ENCODE data around the gene ALPK1.
"Not testable (repeated sequence)": the region's sequence is repeated elsewhere in the genome, so short reads cannot be mapped to it uniquely, and the experiment has no call there.

The ALPK1 gene

GRCh38 chr4:112381996-112382692, 85.0 kb downstream of the ALPK1 start:
- DNase-seq, result no peak

DNA sequence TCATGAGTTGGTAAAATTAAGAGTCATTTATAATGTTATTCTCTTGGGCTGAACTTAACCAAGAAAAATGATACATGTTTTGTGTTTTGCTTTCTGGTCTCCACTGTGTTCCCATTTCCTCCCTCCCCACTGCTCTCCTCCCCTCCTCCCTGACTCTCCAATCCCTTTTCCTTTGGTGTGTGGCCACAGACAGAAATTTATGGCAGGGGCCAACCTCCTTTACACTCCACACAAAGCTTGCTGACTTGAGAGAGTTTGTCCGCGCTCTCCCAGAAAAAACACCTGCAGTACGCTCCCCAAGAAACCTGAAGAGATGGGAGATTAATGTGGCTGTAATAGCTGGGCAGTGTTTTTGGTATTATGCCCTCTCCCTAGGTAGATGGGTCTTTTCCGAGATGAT, 88.9 kb downstream of the ALPK1 start:
- DNase-seq, result no peak

GRCh38 chr4:112402098-112402497, 104.9 kb downstream of the ALPK1 start:
- DNase-seq, result no peak

- no peak for DNase-seq
Observed at GRCh38 chr4:112403101-112403945, 106.2 kb downstream of the ALPK1 start.

- no peak for DNase-seq
Observed at GRCh38 chr4:112410364-112410763, 113.2 kb downstream of the ALPK1 start.

- no peak for DNase-seq
Observed at GRCh38 chr4:112410804-112411203, 113.6 kb downstream of the ALPK1 start.

DNA sequence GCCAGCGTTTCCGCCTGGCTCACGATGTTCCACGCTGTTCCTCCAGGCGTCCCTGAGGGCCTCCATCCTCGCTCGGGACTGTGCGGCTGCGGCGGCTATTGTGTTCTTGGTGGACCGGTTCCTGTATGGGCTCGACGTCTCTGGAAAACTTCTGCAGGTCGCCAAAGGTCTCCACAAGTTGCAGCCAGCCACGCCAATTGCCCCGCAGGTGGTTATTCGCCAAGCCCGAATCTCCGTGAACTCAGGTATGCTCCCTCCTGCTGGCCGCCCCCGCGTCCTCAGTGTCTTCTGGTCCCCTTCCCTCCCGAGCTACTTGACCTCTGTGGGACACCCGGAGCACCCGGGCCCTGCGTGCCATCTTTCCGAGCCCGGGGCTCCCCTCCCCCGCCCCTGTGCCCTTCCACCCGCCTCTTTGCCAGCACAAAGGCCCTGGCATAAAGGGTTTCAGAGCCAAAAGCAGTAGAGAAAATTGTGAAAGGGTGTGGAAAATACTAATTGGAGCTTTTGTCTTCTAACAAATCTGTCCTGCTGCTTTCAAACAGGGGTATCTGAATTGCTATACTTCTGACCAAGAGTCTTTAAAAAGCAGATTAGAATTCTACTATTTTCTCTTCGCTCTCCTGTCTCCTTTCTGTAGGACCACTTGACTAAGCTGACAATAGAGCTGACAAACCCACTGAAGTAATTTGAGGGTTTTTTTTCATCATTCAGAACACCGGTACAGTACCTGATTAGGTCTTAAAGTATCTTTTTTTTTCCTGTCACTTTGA, 114.8 kb downstream of the ALPK1 start:
- no peak for DNase-seq

DNA sequence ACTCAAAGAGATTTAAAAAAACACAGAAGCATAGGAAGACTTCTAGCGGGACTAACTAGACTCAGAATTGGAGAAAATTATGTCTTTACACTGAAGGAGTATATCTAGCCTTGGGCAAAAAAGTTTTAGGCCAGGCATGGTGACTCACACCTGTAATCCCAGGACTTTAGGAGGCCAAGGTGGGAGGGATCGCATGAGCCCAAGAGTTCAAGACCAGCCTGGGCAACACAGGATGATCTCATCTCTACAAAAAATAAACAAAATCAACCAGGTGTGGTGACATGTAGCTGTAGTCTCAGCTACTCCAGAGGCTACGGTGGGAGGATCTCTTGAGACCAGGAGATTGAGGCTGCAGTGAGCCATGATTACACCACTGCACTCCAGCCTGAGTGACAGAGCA, 119.3 kb downstream of the ALPK1 start:
- no peak for DNase-seq

- no peak for DNase-seq
Observed at GRCh38 chr4:112418092-112418491, 120.9 kb downstream of the ALPK1 start.

DNA sequence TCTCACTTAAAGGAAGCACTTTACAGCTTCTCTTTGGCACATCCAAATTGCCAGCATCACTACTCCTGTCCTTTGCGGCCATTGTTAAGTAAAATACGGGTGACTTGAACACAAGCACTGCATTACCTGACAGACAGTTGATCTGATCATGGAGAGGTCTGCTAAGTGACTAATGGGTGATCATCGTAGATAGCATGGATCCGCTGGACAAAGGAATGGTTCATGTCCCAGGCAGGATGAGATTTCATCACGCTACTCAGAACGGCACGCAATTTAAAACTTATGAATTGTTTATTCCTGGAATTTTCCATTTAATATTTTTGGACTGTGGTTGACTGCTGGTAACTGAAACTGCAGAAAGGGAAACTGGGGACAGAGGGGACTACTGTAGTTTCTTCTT, 124.7 kb downstream of the ALPK1 start:
- DNase-seq, result no peak

DNA sequence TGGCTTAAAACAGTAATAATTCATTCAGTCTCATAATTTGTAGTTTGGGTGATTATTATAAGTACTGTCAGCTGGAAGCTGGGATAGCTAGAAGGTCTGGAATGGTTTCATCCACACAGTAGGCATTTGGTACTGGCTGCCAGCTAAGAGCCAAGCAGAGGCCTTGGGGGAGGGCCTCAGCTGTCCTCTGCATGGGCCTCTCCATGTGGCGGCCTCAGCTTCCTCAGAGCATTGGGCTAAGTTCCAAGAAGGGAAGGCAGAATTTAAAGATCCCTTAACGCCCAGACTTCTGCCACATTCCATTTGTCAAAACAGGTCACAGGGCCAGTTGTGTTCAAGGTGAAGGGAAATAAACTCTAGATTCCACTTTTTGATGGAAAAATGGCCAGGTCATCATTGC, 125.5 kb downstream of the ALPK1 start:
- no peak for DNase-seq

DNA sequence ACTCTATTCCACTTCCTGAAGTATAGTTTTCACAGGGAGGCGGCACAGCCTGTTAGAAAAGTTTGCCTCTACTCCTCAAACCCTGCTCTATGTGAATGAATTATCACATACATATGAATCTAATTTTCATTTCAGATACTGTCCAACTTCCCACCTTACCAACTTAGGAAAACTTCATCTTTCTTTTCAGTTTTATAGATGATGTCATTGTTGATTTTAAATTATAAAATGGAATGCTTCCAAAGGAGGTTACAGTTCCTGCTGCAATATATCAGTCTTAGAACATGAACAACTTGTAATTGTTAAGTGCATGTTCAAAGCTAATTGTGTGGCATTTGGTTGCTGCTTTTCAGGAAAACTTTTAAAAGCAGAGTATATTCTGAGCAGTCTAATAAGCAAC, 126.4 kb downstream of the ALPK1 start:
- no peak for DNase-seq

- no peak for DNase-seq
Observed at GRCh38 chr4:112425823-112426222, 128.7 kb downstream of the ALPK1 start.

DNA sequence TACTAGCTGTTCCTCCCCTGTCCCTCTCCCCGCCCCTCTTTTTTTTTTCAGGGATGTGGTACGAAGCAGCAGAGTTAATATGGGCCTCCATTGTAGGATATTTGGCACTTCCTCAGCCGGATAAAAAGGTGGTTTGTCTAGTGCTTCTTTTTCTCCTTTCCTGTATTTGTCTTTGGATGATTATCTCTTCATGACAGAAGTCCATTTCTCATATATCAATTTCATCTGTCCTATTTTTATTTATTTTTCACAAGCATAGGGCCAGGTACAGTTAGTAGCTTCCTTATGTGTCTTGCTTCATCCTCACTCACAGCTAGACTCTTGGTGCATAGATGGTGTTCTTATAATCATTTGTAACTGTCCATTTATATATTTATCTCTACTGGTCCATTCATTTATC, 129.2 kb downstream of the ALPK1 start:
- DNase-seq, result no peak

DNA sequence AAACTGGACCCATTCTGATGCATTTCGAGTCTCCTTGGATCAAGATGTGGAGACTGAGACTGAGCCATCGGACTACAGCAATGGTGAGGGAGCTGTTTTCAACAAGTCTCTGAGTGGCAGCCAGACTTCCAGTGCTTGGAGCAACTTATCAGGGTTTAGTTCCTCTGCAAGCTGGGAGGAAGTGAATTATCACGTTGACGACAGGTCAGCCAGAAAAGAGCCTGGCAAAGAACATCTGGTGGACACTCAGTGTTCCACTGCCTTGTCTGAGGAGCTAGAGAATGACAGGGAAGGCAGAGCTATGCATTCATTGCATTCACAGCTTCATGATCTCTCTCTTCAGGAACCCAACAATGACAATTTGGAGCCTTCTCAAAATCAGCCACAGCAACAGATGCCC, 134.0 kb downstream of the ALPK1 start:
- DNase-seq, result no peak

DNA sequence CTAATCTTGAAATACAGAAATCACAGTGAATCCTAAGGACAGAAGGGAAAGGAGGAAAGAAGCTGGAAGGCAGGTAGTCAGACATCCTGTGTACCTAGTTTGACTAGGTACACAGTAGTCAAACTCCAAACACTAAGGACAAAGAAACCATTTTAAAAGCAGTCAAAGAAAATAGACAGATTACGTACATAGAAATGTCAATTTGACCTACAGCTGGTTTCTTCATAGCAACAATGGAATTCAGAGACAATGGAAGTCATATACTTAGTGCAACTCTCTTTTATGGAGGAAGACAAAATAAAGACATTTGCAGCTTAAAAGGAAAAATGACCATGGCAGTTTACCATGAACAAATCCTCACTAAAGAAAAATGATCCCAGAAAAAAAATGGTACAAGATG, 139.8 kb downstream of the ALPK1 start:
- DNase-seq, result no peak

DNA sequence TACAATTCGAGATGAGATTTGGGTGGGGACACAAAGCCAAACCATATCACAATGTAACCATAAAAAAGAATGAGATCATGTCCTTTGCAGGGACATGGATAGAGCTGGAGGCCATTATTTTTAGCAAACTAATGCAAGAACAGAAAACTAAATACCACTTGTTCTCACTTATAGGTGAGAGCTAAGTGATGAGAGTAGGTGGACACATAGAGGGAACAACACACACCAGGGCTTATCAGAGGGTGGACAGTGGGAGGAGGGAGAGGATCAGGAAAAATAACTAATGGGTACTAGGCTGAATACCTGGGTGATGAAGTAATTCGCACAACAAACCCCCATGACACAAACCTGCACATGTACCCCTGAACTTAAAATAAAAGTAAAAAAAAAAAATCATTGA, 145.1 kb downstream of the ALPK1 start:
- not testable (repeated sequence) for DNase-seq

DNA sequence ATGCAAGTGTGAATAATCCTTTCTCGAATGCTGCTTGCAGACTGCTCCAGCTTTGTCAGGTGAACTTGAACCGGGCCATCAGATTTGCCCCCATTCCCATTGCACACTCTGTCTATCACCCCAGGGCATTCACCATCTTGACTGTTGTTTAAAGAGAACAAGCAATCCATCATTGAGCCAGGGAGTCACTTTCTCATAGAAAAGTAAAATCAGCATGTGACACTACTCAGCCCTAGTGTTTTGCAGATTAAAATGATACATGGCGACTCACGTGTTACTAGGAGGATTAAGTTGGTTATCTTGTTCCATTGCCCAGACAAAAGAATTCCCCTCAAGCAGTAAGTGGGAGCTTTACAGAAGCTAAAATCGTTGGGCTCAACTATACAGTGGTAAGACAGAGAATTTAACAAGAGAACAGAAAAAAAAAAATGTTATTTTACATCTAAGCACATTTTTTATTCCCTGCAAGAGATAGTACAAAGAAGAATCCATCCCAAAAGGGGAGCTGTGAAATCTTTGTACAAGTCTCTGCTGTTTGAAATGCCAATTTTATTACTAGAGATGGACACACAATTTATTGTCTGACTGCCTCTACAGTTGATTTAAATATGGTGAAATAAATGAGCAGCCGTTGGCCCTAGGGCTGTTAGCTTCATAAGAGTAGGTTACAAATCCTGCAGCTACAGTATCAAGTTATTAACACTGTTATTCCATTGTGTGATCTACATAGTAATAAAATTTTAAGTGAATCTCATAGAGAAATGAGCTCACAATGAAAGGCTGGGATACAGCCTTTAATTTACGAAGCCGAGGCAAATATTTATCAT, 151.3 kb downstream of the ALPK1 start:
- DNase-seq, result no peak

DNA sequence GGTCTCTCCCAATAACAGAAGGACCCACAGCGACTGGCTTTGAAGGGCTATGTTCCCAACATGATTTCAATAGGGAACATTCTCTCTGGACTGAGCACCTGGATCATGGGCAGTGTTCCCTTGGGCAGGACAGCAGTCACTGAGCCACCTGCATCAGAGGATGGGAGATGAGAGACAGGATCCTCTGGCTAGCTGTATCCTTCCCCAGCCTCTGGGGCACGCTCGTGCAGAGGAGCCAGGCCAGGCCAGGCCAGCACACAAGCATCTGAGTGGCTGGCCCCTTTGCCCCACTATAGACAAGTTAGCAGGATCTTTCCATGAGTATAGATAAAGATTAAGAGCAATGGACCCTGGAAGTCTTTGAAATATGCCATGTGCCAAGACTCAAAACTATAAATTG, 152.5 kb downstream of the ALPK1 start:
- DNase-seq, result no peak

DNA sequence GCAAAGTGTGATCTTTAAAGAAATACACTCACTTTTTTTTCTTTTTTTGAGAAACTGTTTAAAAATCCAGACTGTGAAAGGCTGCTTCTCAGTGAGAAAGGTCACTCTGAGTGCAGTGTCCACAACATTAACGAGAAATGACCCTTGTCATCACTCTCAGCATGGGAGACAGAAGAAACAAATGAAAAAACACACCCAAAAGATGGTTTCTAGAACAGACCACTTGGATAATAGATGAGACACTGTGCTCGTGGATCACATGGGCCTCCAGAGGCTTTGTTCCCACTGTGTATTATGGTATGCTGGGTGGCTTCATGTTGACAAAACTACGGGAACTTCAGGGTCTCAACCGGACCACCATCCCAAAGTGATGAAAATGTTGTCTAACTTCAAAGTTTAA, 153.9 kb downstream of the ALPK1 start:
- no peak for DNase-seq

- DNase-seq, result no peak
Observed at GRCh38 chr4:112451831-112452230, 154.7 kb downstream of the ALPK1 start.

- no peak for DNase-seq
Observed at GRCh38 chr4:112453321-112453720, 156.2 kb downstream of the ALPK1 start.

- no peak for DNase-seq
Observed at GRCh38 chr4:112472318-112472717, 175.1 kb downstream of the ALPK1 start.

All from CD4-positive, alpha-beta T cell treated with Interleukin-15 for 1 hour (primary cell).